Activated CD8-positive, alpha-beta memory T cell treated with anti-CD3 and anti-CD28 coated beads, Interleukin-2, amount 10 ng/mL, durations not matched to agents 7 days and 5 days (primary cell): ENCODE results near the gene PLK5. TPM values are rescaled to one million over a fixed set of nuclear protein-coding genes. Genes with fewer than 3 reads are reported as not detected.
"Not testable (repeated sequence)": the region's sequence is repeated elsewhere in the genome, so short reads cannot be mapped to it uniquely, and the experiment has no call there.

Experiments
- ATAC-seq: fragments of 150-1000 bp; cut with Tn5 transposase; one replicate; pipeline ENCODE4 v1.10.0; 2021; ENCODE audit warnings: moderate library complexity
- CTCF ChIA-PET: fragments of 350-600 bp; sonication (Branson Sonifier 250); formaldehyde crosslinking; loops from one replicate; lab custom pipeline; 2021; ENCODE audit warnings: antibody characterized with exemption; lab: Charles Lee
- DNase-seq: peaks from one replicate; pipeline ENCODE4 v3.0.0-alpha.2; 2020
- H3K27ac Mint-ChIP-seq: one replicate; pipeline ENCODE4 v1.8.0; 2021; ENCODE audit warnings: mild to moderate bottlenecking, mixed read lengths
- H3K27me3 Mint-ChIP-seq: one replicate; pipeline ENCODE4 v1.8.0; 2021; ENCODE audit warnings: mixed read lengths
- H3K36me3 Mint-ChIP-seq: one replicate; pipeline ENCODE4 v1.8.0; 2021; ENCODE audit warnings: mild to moderate bottlenecking, mixed read lengths
- H3K4me1 Mint-ChIP-seq: one replicate; pipeline ENCODE4 v1.8.0; 2021; ENCODE audit warnings: mixed read lengths
- H3K4me3 Mint-ChIP-seq: one replicate; pipeline ENCODE4 v1.8.0; 2021; ENCODE audit warnings: mild to moderate bottlenecking, moderate library complexity, mixed read lengths
- H3K9me3 Mint-ChIP-seq: one replicate; pipeline ENCODE4 v1.8.0; 2022; ENCODE audit warnings: low read depth, mixed read lengths
- total RNA-seq, 2 experiments: library from RNA; stranded (reverse); gene quantifications; one replicate each; pipeline ENCODE4 v1.2.3, GENCODE V29; 2021

Gene PLK5, protein sequence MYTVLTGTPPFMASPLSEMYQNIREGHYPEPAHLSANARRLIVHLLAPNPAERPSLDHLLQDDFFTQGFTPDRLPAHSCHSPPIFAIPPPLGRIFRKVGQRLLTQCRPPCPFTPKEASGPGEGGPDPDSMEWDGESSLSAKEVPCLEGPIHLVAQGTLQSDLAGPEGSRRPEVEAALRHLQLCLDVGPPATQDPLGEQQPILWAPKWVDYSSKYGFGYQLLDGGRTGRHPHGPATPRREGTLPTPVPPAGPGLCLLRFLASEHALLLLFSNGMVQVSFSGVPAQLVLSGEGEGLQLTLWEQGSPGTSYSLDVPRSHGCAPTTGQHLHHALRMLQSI
- total RNA-seq: not detected

DNA sequence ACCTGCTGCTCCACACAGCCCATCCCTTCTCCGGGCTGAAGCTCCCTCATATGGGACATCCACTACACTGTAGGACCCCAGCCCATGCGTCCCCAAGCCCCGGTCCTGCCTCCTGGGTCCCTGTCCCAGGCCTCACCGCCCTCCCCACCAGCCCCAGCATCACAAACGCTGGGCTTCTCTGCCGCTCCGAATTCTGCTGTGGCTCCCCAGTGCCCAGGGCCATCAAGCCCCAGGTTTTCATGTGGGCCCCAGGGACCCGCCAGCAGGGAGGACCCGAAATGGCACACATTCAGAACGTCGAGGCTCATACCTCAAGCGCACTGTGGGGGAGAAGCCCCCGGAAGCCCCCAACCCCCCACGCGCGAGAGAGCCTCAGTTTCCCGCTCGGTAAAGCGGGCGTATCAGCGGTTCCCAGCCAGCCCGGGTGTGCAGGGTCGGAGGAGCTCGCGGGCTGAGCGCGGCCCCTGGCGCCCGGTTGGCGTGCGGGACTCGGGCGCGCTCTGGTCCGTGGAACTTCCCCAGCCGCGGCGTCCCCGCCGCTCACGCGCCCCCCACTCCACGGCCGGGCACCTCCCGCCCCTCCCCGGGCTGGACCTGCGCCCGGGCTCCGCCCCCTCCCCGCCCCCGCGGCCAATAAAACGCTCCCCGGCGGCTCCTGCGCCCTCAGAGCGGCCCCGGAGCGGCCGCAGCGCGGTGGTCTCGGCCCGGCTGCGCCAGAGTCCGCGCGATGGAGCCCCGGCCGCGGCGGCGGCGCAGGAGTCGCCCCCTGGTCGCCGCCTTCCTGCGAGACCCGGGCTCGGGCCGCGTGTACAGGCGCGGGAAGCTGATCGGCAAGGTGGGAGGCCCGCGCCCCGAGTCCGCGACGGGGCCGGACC lies at the start of gene PLK5:
PLK5 (plus strand) TSS at position 666 of the 875 bp plus-strand sequence. CDS start 2,920 bp downstream, outside the sequence.
- ATAC-seq: no peak
- no peaks in the 10 kb centered on the region for H3K9me3 Mint-ChIP-seq
- no peak within 1 kb of the TSS for H3K4me3 Mint-ChIP-seq
- H3K4me1 Mint-ChIP-seq: peaks cover 4% of the 10 kb centered on the region
- peaks cover 24% of the 10 kb centered on the region for H3K27me3 Mint-ChIP-seq
- CTCF ChIA-PET: interaction anchor here (0.6 to 1.0 kb wide), 2 partner anchors 23 to 699 kb away, joined by 3 to 4 read pairs; no protein-coding TSS in a partner anchor
- no peak within 1 kb of the TSS for H3K27ac Mint-ChIP-seq
- no peak for DNase-seq
- no peaks in the 10 kb centered on the region for H3K36me3 Mint-ChIP-seq

DNA sequence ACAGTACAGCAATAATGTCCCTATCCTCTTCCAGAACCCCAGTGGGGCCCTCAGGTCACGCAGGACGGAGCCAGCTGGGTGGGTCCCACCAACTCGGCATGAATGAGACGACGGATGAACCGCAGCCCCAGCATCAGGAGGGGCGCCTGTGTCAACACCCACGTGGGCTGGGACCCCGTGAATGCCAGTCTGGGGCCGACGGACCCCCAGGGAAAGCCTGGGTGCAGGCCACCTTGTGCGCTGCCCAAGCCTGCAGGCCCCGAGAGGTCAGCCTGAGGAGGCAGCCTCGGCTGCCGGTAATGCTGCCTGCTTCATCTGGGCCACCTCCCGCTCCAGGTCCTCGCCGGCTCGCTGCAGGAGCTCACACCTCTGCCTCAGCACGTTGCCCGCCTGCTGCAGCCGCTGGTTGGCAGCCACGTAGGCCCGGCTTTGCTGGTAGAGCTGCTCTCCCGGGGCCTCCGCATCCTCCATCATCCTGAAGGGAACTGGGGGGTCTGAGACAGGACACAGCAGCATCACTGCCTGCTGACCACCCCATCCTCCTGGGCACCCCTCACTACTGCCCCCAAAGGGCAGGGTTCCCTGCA lies 49.0 kb upstream of the PLK5 start:
- CTCF ChIA-PET: no interaction called here
- ATAC-seq (no peak), DNase-seq (no peak)
- no peaks in the 10 kb centered on the region for H3K9me3 Mint-ChIP-seq
- peaks cover 23% of the 10 kb centered on the region for H3K4me1 Mint-ChIP-seq
- H3K36me3 Mint-ChIP-seq: peaks cover 2% of the 10 kb centered on the region
- H3K27ac Mint-ChIP-seq: no peak overlapping the region
- H3K4me3 Mint-ChIP-seq: no peak overlapping the region
- peaks cover 10% of the 10 kb centered on the region for H3K27me3 Mint-ChIP-seq

DNA sequence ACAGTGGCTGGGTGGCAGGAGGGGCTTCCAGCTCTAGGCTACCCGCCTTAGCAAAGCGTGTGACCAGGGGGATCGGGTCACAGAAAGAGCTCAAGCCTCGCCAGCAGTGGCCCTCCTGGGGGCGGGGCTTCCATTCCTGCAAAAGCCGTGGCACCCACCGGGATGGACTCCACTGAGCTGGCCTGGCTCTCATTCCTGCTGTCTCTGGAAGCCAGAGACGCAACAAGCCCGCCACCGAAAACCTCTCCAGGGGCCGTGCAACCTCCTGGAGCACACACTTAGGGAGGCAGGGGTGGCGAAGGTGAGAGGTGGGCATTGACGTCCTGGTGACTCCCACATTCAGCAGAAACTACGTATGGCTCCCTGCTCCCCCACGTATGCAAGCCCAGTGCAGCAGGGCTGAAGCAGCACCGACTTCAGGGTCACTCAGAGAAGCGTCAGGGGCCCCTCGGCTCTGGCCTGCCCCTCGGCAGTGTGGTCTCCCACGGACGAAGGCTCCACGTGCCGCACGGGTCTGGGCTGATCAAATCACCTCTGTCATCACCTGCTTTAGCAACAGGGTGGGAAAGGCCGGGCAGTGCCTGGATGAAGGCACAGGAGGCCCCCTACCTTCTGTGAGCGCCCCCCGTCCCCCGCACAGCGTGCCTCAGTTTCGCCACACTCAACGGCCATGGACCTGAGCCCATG lies 48.0 kb upstream of the PLK5 start:
- CTCF ChIA-PET: no interaction called here
- no peak overlapping the region for H3K4me3 Mint-ChIP-seq
- H3K27me3 Mint-ChIP-seq: peaks cover 6% of the 10 kb centered on the region
- peaks cover 20% of the 10 kb centered on the region for H3K4me1 Mint-ChIP-seq
- H3K27ac Mint-ChIP-seq: no peak overlapping the region
- ATAC-seq: no peak
- DNase-seq: no peak
- no peaks in the 10 kb centered on the region for H3K9me3 Mint-ChIP-seq
- peaks cover 2% of the 10 kb centered on the region for H3K36me3 Mint-ChIP-seq

DNA sequence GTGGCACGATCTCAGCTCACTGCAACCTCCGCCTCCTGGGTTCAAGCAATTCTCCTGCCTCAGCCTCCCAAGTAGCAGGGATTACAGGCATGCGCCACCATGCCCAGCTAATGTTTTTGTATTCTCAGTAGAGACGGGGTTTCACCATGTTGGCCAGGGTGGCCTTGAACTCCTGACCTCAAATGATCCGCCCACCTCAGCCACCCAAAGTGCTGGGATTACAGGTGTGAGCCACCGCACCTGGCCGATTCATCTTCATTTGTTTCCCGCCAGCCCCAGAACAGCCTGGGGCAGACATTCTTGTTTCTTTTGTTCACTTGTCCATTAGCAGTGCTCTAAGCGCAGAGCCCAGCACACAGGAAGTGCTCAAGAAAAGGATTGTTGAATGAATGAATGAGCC lies 46.8 kb upstream of the PLK5 start:
- not testable (repeated sequence) for H3K27ac Mint-ChIP-seq, H3K4me3 Mint-ChIP-seq, H3K9me3 Mint-ChIP-seq, H3K36me3 Mint-ChIP-seq, ATAC-seq, H3K27me3 Mint-ChIP-seq, DNase-seq
- H3K4me1 Mint-ChIP-seq: peaks cover 17% of the 10 kb centered on the region
- CTCF ChIA-PET: interaction anchor here (1.3 kb wide), 1 partner anchor 11 kb away, joined by 5 read pairs; no protein-coding TSS in a partner anchor

DNA sequence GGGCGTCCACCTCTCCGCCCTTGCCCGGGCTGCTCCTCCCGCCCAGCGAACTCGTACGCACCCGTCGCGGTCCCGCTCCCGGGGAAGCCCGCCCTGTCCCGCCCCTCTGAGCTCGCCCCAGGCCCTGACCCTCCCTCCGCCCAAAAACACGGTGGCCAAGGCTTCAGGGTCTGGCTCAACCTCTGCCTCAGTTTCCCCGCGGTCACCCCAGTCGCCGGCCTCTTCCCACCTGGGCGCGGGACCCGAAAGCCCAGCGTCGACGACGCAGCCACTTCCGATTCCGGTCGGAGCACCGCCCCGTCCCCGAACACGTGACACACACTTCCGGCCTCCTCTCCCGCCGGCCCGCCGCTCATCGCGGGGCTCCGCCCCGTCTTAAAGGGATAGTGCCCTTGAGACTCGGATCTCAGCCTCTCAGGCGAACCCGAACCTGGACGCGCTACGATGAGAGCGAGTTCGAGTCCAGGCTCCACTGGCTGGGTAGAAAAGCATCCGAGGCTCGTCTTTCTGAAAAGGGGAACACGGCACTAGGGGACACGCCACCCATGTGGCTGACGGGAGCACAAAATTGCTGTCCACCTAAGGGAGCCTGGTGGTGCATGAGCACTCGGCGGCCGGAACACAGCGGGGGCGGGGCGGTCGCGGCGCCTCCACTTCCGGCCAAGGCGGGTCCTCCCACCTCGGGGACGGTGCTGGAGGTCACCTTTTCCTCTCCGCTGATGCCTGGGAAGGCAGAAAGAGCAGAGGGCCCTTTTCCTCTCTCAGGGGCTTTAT lies 44.8 kb upstream of the PLK5 start, which contains the start of gene C19orf25:
C19orf25 (minus strand) TSS at position 282 of the 774 bp plus-strand sequence. CDS start 312 bp downstream, outside the sequence.
- peaks cover 17% of the 10 kb centered on the region for H3K4me1 Mint-ChIP-seq
- H3K27me3 Mint-ChIP-seq: no peaks in the 10 kb centered on the region
- H3K27ac Mint-ChIP-seq: peak within 1 kb of the TSS; percentile 91
- peaks cover 2% of the 10 kb centered on the region for H3K36me3 Mint-ChIP-seq
- H3K9me3 Mint-ChIP-seq: no peaks in the 10 kb centered on the region
- peak; percentile 96 for ATAC-seq
- DNase-seq: peak; percentile 97
- H3K4me3 Mint-ChIP-seq: peak within 1 kb of the TSS; percentile 87
- CTCF ChIA-PET: interaction anchor here (0.9 kb wide), 1 partner anchor 11 kb away, joined by 3 read pairs; the partner anchor contains the start of gene PCSK4

DNA sequence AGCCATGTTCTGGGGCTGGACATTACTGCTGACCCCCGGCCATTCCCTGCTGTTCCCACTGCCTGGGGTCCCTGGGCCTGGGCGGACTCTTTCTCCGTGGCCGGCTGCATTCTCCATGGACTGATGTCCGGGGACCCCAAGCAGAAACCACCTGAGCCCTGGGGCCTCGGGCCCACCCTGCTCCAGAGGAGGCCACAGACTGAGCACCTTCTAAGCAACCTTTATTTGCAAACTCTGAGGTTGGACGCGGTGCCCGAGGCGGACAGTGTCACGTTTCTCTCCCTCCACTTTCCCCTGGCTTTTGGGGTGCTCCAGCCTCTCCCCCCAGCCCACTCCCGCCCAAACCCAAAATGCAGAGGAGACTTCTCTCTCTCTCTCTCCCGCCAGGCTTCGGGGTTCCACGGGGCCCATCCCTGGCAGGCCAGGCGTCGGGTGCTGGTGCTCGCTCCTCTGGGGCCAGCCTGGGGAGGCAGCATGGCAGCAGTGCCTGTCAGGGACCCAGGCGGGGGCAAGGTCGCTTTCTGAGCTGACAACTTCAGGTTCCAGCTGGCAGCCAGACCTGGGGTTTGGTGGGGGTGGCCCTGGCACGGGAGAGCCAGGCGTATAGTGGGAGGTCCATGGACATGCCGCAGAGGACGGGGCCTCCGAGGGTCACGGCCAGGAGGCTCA lies 42.5 kb upstream of the PLK5 start:
- Mint-ChIP-seq H3K9me3 (no peaks in the 10 kb centered on the region), H3K27me3 (no peaks in the 10 kb centered on the region), H3K27ac (no peak overlapping the region), H3K4me3 (no peak overlapping the region), H3K36me3 (peaks cover 2% of the 10 kb centered on the region), H3K4me1 (peaks cover 17% of the 10 kb centered on the region)
- DNase-seq (no peak), ATAC-seq (no peak)
- CTCF ChIA-PET: no interaction called here

DNA sequence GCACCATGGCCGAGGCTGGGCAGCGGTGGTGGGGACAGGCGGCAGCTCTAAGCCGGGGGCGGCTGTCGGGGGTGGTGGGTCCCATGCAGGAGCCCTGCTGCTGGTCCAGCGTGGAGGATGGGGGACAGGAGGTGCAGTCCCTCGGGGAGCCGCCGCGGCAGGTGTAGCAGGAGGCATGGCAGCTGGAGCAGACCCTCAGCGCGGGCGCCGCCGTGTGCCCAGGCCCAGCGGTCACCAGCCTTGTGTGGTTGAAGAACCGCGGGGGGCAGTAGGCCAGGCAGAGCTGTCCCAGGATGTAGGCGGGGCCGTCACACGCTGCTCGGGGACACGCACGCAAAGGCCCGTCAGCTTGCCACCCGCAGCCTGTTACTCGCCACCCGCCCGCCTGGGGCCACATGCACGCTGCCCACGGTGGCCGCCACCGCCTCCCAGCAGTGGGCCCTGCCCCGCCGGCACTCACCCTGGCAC lies 42.0 kb upstream of the PLK5 start:
- Mint-ChIP-seq H3K4me1 (peaks cover 17% of the 10 kb centered on the region), H3K4me3 (no peak overlapping the region), H3K27ac (no peak overlapping the region), H3K27me3 (no peaks in the 10 kb centered on the region), H3K9me3 (no peaks in the 10 kb centered on the region), H3K36me3 (peaks cover 2% of the 10 kb centered on the region)
- CTCF ChIA-PET: no interaction called here
- DNase-seq: no peak
- no peak for ATAC-seq

DNA sequence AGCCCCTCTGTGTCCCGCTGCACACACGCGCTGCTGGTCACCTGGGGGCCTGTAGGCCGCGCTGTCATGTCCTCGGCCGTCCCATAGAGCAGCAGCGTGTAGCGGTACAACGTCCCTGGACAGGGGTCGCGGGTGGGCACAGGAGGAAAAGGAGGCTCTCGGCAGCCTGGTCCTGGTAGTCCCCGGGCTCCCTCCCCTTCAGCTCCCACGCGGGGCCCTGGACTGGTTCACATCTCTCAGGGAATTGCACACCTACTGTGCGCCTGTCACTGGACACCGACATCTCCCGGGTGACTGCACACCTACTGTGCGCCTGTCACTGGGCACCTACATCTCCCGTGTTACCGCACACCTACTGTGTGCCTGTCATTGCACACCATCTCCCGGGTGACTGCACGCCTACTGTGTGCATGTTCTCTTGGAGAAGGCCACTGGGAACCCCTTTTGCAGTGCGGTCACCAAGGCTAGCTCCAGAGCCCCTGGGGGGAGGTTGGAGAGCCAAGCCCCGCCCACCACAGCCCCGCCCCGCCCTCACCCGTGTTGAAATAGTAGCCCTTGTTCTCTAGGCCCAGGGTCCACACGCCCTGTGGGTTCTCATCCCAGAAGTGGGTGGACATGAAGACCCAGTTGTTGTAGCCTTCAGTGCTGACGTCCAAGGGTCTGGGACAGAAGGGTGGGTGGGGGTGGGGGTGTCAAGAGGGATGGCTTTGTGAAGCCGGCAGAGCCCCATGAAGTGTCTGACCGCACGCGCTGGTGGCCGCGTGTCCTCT lies 41.3 kb upstream of the PLK5 start:
- no peak overlapping the region for H3K4me3 Mint-ChIP-seq
- CTCF ChIA-PET: no interaction called here
- H3K9me3 Mint-ChIP-seq: no peaks in the 10 kb centered on the region
- peaks cover 12% of the 10 kb centered on the region for H3K4me1 Mint-ChIP-seq
- DNase-seq (no peak), ATAC-seq (no peak)
- H3K36me3 Mint-ChIP-seq: peaks cover 2% of the 10 kb centered on the region
- no peaks in the 10 kb centered on the region for H3K27me3 Mint-ChIP-seq
- H3K27ac Mint-ChIP-seq: no peak overlapping the region

DNA sequence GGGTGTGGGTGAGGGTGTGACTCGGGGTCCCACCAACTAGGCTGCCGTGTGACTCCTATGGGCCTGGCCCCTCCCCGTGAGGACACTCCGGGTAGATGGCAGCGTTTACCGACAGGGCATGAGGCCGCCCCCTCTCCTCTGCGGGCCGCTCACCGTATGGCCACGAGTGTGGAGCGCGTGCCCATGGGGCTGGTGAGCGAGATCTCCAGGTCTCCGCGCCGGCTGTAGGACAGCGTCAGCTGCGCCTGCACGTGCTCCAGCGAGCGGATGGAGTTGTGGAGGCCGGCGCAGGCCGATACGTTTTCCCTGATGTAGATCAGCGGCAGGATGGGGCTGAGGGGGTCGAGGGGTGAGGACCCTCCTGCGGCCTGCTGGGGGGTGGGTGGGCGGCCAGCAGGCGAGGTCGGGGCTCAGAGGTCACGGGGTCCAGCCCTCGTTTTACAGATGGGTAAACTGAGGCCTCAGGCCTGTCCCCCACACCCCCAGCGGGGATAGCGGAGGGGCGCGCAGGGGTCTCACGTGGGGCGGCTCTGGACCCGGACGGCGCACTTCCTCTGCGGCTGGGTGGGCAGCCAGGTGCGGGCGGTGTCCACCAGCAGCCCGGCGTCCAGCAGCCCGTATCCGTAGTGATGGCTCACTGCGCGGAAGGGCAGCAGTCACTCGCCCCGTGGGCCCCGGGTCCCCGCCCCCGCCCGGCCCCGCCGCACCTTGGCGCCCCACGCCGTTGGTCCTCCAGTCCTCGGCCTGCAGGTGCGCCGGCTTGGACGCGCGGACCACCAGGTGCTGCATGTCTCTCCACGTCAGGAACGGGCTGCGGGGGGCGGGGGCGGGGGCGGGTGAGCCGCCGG lies 40.5 kb upstream of the PLK5 start:
- Mint-ChIP-seq H3K9me3 (no peaks in the 10 kb centered on the region), H3K27me3 (no peaks in the 10 kb centered on the region), H3K27ac (no peak overlapping the region), H3K4me3 (no peak overlapping the region), H3K36me3 (peaks cover 2% of the 10 kb centered on the region), H3K4me1 (peaks cover 8% of the 10 kb centered on the region)
- DNase-seq (no peak), ATAC-seq (no peak)
- CTCF ChIA-PET: no interaction called here

DNA sequence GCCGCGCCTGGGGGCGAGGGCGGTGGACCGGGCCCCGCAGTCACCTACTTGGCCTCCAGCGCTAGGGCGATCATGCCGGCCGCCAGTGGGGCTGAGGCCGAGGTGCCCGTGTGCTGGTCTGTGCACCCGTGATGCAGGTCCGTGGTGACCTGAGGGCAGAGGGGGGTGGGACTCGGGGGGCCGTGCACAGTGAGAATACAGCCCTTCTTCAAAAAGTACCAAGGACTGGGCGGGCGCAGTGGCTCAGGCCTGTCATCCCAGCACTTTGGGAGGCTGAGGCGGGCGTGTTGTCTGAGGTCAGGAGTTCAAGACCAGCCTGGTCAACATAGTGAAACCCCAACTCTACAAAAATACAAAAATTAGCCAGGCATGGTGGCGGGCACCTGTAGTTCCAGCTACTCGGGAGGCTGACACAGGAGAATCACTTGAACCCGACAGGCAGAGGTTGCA lies 39.9 kb upstream of the PLK5 start:
- DNase-seq: no peak
- CTCF ChIA-PET: no interaction called here
- Mint-ChIP-seq H3K9me3 (no peaks in the 10 kb centered on the region), H3K4me1 (peaks cover 6% of the 10 kb centered on the region), H3K27me3 (no peaks in the 10 kb centered on the region), H3K36me3 (peaks cover 1% of the 10 kb centered on the region), H3K27ac (no peak overlapping the region), H3K4me3 (no peak overlapping the region)
- no peak for ATAC-seq
